Measurements from ENCODE around the gene TERT.

- TF ChIP-seq CTCF (conservative IDR thresholded peaks at IDR 0.05; ENCODE audit: low read length) (no peak), EZH2phosphoT487 (IDR thresholded peaks at IDR 0.05; ENCODE audit: borderline replicate concordance, low read depth, low read length) (no peak)
These were observed 7.4 kb upstream of the TERT start for GRCh38 chr5:1302258-1302657.
